RWPE2 (cell line): ENCODE data around the gene SETD4.

Experiments used
- ATAC-seq: fragments of 200-7000 bp; cut with Tn5 transposase; 3 replicates; pipeline ENCODE4 v1.9.1; 2021; ENCODE audit warnings: low read depth
- DNase-seq: peaks from one replicate; pipeline ENCODE4 v3.0.0-alpha.2; 2020; ENCODE audit warnings: low spot score
- H3K27ac ChIP-seq: fragments of 450-650 bp; 2 replicates; pipeline ENCODE4 v1.5.1; 2017; ENCODE audit warnings: mild to moderate bottlenecking; ENCODE audit not compliant: poor library complexity, severe bottlenecking
- H3K27me3 ChIP-seq: fragments of 250-450 bp; sonication (Bioruptor Pico); 2 replicates; pipeline ENCODE4 v1.5.1; 2021; ENCODE audit warnings: mild to moderate bottlenecking, moderate library complexity; ENCODE audit not compliant: insufficient read depth, poor library complexity, severe bottlenecking
- H3K36me3 ChIP-seq: fragments of 250-450 bp; sonication (Bioruptor Pico); 2 replicates; pipeline ENCODE4 v1.5.1; 2020; ENCODE audit warnings: low read depth, mild to moderate bottlenecking, moderate library complexity
- H3K4me1 ChIP-seq: fragments of 250-450 bp; sonication (Bioruptor Pico); 2 replicates; pipeline ENCODE4 v1.5.1; 2021; ENCODE audit warnings: mild to moderate bottlenecking, moderate library complexity; ENCODE audit not compliant: insufficient read depth, poor library complexity, severe bottlenecking
- H3K4me3 ChIP-seq: fragments of 250-450 bp; sonication (Bioruptor Pico); 2 replicates; pipeline ENCODE4 v1.5.1; 2021; ENCODE audit warnings: mild to moderate bottlenecking, moderate library complexity; ENCODE audit not compliant: severe bottlenecking
- H3K9me3 ChIP-seq: fragments of 250-450 bp; sonication (Bioruptor Pico); 2 replicates; pipeline ENCODE4 v1.5.1; 2021; ENCODE audit warnings: mild to moderate bottlenecking, moderate library complexity; ENCODE audit not compliant: severe bottlenecking
- CTCF ChIP-seq: fragments of 450-650 bp; IDR thresholded peaks from one replicate; pipeline ENCODE4 v1.5.1; 2017; ENCODE audit warnings: mild to moderate bottlenecking, moderate library complexity; ENCODE audit not compliant: poor library complexity, severe bottlenecking

SETD4 gene

GRCh38 chr21:36061445-36061844 lies 1.1 kb upstream of the SETD4 start:
- H3K9me3 ChIP-seq, result no peaks in the 10 kb centered on the region
- ATAC-seq, result no peak
- no peak for TF ChIP-seq CTCF
- peaks cover 26% of the 10 kb centered on the region for H3K36me3 ChIP-seq
- H3K4me1 ChIP-seq, result peaks cover 17% of the 10 kb centered on the region
- DNase-seq, result no peak
- no peaks in the 10 kb centered on the region for H3K27me3 ChIP-seq
- H3K4me3 ChIP-seq, result no peak overlapping the region
- H3K27ac ChIP-seq, result no peak overlapping the region

GRCh38 chr21:36059823-36060158 lies 535 bp downstream of the SETD4 start:
- H3K36me3 ChIP-seq, result peaks cover 43% of the 10 kb centered on the region
- H3K9me3 ChIP-seq, result no peaks in the 10 kb centered on the region
- ATAC-seq (peak; percentile 60), DNase-seq (no peak)
- peak overlapping the region; percentile 70 for H3K4me3 ChIP-seq
- H3K27me3 ChIP-seq, result no peaks in the 10 kb centered on the region
- no peak for TF ChIP-seq CTCF
- peaks cover 11% of the 10 kb centered on the region for H3K4me1 ChIP-seq
- H3K27ac ChIP-seq, result peak overlapping the region; percentile 82

GRCh38 chr21:36055551-36055950 lies 4.8 kb downstream of the SETD4 start:
- Histone ChIP-seq H3K27me3 (no peaks in the 10 kb centered on the region), H3K27ac (no peak overlapping the region), H3K4me1 (peaks cover 11% of the 10 kb centered on the region), H3K9me3 (no peaks in the 10 kb centered on the region), H3K4me3 (no peak overlapping the region), H3K36me3 (peaks cover 74% of the 10 kb centered on the region)
- TF ChIP-seq CTCF, result no peak
- DNase-seq (no peak), ATAC-seq (no peak)

- Histone ChIP-seq H3K9me3 (no peaks in the 10 kb centered on the region), H3K27me3 (no peaks in the 10 kb centered on the region), H3K27ac (no peak overlapping the region), H3K4me3 (no peak overlapping the region), H3K4me1 (peaks cover 4% of the 10 kb centered on the region), H3K36me3 (peaks cover 86% of the 10 kb centered on the region)
- DNase-seq (no peak), ATAC-seq (no peak)
- TF ChIP-seq CTCF, result no peak
Measured at GRCh38 chr21:36053715-36054062, 6.6 kb downstream of the SETD4 start.

GRCh38 chr21:36052860-36053714 lies 7.2 kb downstream of the SETD4 start:
- TF ChIP-seq CTCF, result no peak
- Histone ChIP-seq H3K4me3 (no peak overlapping the region), H3K9me3 (no peaks in the 10 kb centered on the region), H3K4me1 (no peaks in the 10 kb centered on the region), H3K36me3 (peaks cover 86% of the 10 kb centered on the region), H3K27ac (no peak overlapping the region), H3K27me3 (no peaks in the 10 kb centered on the region)
- no peak for DNase-seq
- ATAC-seq, result no peak
